OCI-LY1 (cell line): ENCODE data around the gene NUP88.

Experiments
- H2AFZ ChIP-seq: fragments of 200-600 bp; sonication (generic), shearing (Covaris generic); 2 replicates; pipeline ENCODE4 v1.6.0; 2014; ENCODE audit warnings: antibody characterized with exemption, mild to moderate bottlenecking, low read length
- H3F3A ChIP-seq: fragments of 200-600 bp; sonication (generic), shearing (Covaris generic); 2 replicates; pipeline ENCODE4 v1.6.0; 2014; ENCODE audit warnings: mild to moderate bottlenecking, antibody characterized with exemption, low read length, moderate library complexity; ENCODE audit not compliant: insufficient read depth
- H3K27ac ChIP-seq: fragments of 200-600 bp; sonication (generic); 2 replicates; pipeline ENCODE4 v1.5.1; 2014; ENCODE audit warnings: low read length, mixed run types, mild to moderate bottlenecking, low read depth; ENCODE audit not compliant: poor library complexity, severe bottlenecking
- H3K27me3 ChIP-seq: fragments of 200-600 bp; sonication (generic); 2 replicates; pipeline ENCODE4 v1.6.0; 2014; ENCODE audit warnings: antibody characterized with exemption, mild to moderate bottlenecking, low read length, moderate library complexity; ENCODE audit not compliant: insufficient read depth
- H3K36me3 ChIP-seq: fragments of 200-600 bp; sonication (generic); 2 replicates; pipeline ENCODE4 v1.6.1; 2014; ENCODE audit warnings: mild to moderate bottlenecking, antibody characterized with exemption, low read length, moderate library complexity, mixed read lengths; ENCODE audit not compliant: insufficient read depth
- H3K4me1 ChIP-seq: fragments of 200-600 bp; sonication (generic); 2 replicates; pipeline ENCODE4 v1.5.1; 2014; ENCODE audit warnings: mild to moderate bottlenecking, low read length, moderate library complexity; ENCODE audit not compliant: insufficient read depth, severe bottlenecking
- H3K4me2 ChIP-seq: fragments of 200-600 bp; sonication (generic), shearing (Covaris generic); 2 replicates; pipeline ENCODE4 v1.6.1; 2014; ENCODE audit warnings: low read length
- H3K4me3 ChIP-seq: fragments of 200-600 bp; sonication (generic); 2 replicates; pipeline ENCODE4 v1.5.1; 2014; ENCODE audit warnings: low read length, low read depth, mild to moderate bottlenecking, mixed read lengths; ENCODE audit not compliant: poor library complexity, severe bottlenecking
- H3K79me2 ChIP-seq: fragments of 200-600 bp; shearing (Covaris generic); 2 replicates; pipeline ENCODE4 v1.6.1; 2016; ENCODE audit warnings: mixed run types, low read length, mixed read lengths; ENCODE audit not compliant: insufficient read depth
- H3K9ac ChIP-seq: fragments of 200-600 bp; sonication (generic), shearing (Covaris generic); 2 replicates; pipeline ENCODE4 v1.6.1; 2014; ENCODE audit warnings: mild to moderate bottlenecking, low read length, mixed read lengths
- H3K9me2 ChIP-seq: fragments of 200-600 bp; sonication (generic), shearing (Covaris generic); 2 replicates; pipeline ENCODE4 v1.6.1; 2014; ENCODE audit warnings: low read depth, mild to moderate bottlenecking, low read length, mixed read lengths
- H3K9me3 ChIP-seq: fragments of 200-600 bp; shearing (Covaris generic); 2 replicates; pipeline ENCODE4 v1.6.1; 2014; ENCODE audit warnings: low read length, mixed read lengths
- H4K20me1 ChIP-seq: fragments of 200-600 bp; sonication (generic), shearing (Covaris generic); 2 replicates; pipeline ENCODE4 v1.6.0; 2016; ENCODE audit warnings: mild to moderate bottlenecking, low read length; ENCODE audit not compliant: insufficient read depth
- CTCF ChIP-seq: fragments of 200-600 bp; sonication (generic), shearing (Covaris generic); IDR thresholded peaks from 2 replicates; pipeline ENCODE4 v1.5.1; 2017; ENCODE audit warnings: mild to moderate bottlenecking, antibody characterized with exemption, low read length, moderate library complexity, mixed read lengths
- EZH2 ChIP-seq: fragments of 200-600 bp; sonication (generic), shearing (Covaris generic); IDR thresholded peaks from 2 replicates; pipeline ENCODE4 v1.8.0; 2017; ENCODE audit warnings: borderline replicate concordance, mixed run types, mild to moderate bottlenecking, antibody characterized with exemption, low read length, moderate library complexity, mixed read lengths

Gene NUP88

GRCh38 chr17:5361426-5361825, 58.0 kb downstream of the NUP88 start:
- H3K9me2 ChIP-seq, result no peaks in the 10 kb centered on the region
- no peak overlapping the region for H3K4me3 ChIP-seq
- no peak overlapping the region for H2AFZ ChIP-seq
- no peaks in the 10 kb centered on the region; the same call in 1 of the 2 replicates for H3F3A ChIP-seq
- no peaks in the 10 kb centered on the region for H3K4me1 ChIP-seq
- H3K27me3 ChIP-seq, result no peaks in the 10 kb centered on the region
- H3K27ac ChIP-seq, result no peak overlapping the region
- no peak for TF ChIP-seq EZH2
- TF ChIP-seq CTCF, result no peak
- no peak overlapping the region for H3K9ac ChIP-seq
- H3K79me2 ChIP-seq, result no peaks in the 10 kb centered on the region
- peaks cover 89% of the 10 kb centered on the region for H3K36me3 ChIP-seq
- no peaks in the 10 kb centered on the region for H4K20me1 ChIP-seq
- H3K4me2 ChIP-seq, result no peak overlapping the region
- no peaks in the 10 kb centered on the region for H3K9me3 ChIP-seq

- Histone ChIP-seq H3K79me2 (no peaks in the 10 kb centered on the region), H4K20me1 (no peaks in the 10 kb centered on the region), H3K27ac (no peak overlapping the region), H2AFZ (no peak overlapping the region), H3K27me3 (no peaks in the 10 kb centered on the region), H3F3A (no peaks in the 10 kb centered on the region), H3K9me2 (no peaks in the 10 kb centered on the region), H3K4me1 (no peaks in the 10 kb centered on the region), H3K36me3 (peaks cover 81% of the 10 kb centered on the region), H3K4me3 (no peak overlapping the region), H3K9ac (no peak overlapping the region), H3K4me2 (no peak overlapping the region), H3K9me3 (no peaks in the 10 kb centered on the region)
- TF ChIP-seq CTCF (no peak), EZH2 (no peak)
Measured at GRCh38 chr17:5355421-5356129, 63.9 kb downstream of the NUP88 start.

GRCh38 chr17:5354886-5355415, 64.5 kb downstream of the NUP88 start:
- H3F3A ChIP-seq, result no peaks in the 10 kb centered on the region
- H3K4me1 ChIP-seq, result no peaks in the 10 kb centered on the region
- H3K36me3 ChIP-seq, result peaks cover 81% of the 10 kb centered on the region
- no peak overlapping the region for H2AFZ ChIP-seq
- H3K79me2 ChIP-seq, result no peaks in the 10 kb centered on the region
- H3K9me2 ChIP-seq, result no peaks in the 10 kb centered on the region
- H3K9me3 ChIP-seq, result no peaks in the 10 kb centered on the region
- H3K27ac ChIP-seq, result no peak overlapping the region
- no peak for TF ChIP-seq EZH2
- TF ChIP-seq CTCF, result no peak
- no peaks in the 10 kb centered on the region for H3K27me3 ChIP-seq
- H3K9ac ChIP-seq, result no peak overlapping the region
- H3K4me3 ChIP-seq, result no peak overlapping the region
- no peaks in the 10 kb centered on the region for H4K20me1 ChIP-seq
- no peak overlapping the region for H3K4me2 ChIP-seq
